ENCODE results near the gene NPAS1.

The NPAS1 gene

GRCh38 chr19:47021536-47022139, 2.0 kb downstream of the NPAS1 start:
- DNase-seq = no peak

GRCh38 chr19:47022140-47022536, 2.5 kb downstream of the NPAS1 start:
- DNase-seq = no peak

DNA sequence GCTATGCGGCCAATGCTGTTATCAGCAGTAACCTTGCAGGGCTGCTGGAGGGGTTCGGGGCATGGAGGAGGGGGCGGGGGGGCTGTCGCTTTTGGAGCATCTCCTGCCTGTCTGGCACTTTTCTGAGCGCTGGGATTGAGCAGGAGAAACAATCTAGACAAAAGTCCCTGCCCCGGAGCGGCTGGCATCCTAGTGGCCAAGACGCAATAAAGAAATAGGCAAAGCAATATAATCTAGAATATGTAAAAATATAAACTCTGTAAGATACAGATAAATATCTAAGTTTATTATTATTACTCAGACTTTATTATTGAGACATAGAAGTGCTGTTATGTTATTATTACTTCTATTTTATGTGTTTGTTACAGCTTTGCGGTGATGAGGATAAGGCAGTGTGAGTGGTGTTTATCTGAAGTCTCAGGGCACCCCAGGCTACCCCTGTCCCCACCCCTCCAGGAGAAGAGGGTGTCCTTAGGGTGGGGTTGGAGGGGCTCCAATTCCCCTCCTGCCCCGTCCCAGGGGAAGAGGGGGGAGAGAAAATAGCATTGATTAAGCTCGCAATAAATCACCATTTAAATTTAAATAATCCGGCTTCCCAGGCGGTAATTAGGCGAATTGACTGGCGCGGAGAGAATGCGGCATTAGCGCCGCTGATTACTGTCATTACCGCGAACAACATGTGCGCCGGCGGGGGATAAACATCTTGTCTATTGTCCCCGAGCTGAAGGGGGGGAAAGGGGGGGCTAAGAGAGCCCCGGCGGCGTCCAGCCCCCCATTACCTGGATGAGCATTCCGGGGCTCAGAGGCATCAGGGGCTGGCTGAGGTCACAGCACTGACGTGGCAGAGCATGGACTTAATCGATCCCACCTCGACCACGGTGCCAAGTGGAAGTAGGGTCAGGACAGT, 3.2 kb downstream of the NPAS1 start:
- DNase-seq = no peak

GRCh38 chr19:47023448-47023794, 3.8 kb downstream of the NPAS1 start:
- no peak for DNase-seq

GRCh38 chr19:47024502-47024901, 4.9 kb downstream of the NPAS1 start:
- no peak for DNase-seq

GRCh38 chr19:47026156-47026555, 6.5 kb downstream of the NPAS1 start:
- no peak for DNase-seq

DNA sequence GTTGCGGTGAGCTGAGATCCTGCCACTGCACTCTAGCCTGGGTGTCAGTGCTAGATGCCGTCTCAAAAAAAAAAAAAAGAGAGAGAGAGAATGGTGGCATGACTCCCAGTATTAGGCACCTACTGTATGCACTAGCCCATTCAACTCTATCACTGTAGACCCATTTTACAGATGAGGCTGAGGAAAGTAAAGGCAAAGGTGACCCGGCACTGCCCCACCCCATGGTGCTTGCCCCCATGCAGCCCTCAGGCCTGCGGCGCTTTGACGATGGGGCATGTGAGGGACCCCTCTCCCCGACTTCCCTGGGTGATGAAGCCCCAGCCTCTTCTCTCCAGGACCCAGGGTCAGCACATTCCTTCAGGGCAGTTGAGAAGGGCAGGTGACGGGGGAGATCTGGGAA, 7.3 kb downstream of the NPAS1 start:
- DNase-seq = no peak

DNA sequence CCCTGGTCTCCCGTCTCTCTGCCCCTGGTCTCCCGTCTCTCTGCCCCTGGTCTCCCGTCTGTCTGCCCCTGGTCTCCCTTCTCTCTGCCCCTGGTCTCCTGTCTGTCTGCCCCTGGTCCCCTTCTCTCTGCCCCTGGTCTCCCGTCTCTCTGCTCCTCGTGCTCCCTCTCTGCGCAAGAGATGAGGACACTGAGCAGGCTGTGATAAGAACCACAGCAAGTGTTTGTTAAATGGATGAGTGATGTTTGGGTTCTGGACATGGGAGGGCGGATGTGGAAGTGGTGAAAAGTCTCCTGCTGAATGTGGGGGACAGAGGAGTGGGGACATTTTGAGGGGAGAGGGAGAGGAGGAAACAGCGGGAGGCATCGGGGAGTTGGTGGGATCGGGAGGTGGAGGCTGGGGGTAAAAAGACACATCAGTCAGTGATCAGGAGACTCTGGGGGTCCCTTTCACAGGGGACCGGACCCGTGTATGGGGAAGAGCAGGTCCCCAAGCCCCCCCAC, 8.0 kb downstream of the NPAS1 start:
- DNase-seq = no peak

DNA sequence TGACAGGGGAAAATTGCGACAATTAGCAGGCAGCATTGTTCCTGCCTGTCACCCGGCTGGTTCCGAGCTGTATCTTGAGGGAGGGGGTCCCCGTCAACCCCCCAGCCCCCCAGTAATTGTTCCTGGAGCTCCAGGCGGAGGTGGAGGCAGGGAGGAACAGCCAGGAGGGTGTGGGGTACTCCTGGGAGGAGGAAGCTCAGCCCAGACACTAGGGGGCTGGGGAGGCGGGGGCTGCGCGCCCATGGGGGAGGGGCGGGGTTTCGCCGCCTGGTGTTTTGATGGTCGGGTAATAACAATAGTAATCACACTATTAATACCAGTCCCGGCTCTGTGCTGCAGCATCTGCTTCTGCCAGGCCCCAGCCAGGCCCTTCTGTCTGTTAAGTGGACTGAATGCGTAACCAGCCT, 8.6 kb downstream of the NPAS1 start:
- DNase-seq = no peak

- DNase-seq = no peak
Observed at GRCh38 chr19:47032171-47032811, 12.7 kb downstream of the NPAS1 start.

DNA sequence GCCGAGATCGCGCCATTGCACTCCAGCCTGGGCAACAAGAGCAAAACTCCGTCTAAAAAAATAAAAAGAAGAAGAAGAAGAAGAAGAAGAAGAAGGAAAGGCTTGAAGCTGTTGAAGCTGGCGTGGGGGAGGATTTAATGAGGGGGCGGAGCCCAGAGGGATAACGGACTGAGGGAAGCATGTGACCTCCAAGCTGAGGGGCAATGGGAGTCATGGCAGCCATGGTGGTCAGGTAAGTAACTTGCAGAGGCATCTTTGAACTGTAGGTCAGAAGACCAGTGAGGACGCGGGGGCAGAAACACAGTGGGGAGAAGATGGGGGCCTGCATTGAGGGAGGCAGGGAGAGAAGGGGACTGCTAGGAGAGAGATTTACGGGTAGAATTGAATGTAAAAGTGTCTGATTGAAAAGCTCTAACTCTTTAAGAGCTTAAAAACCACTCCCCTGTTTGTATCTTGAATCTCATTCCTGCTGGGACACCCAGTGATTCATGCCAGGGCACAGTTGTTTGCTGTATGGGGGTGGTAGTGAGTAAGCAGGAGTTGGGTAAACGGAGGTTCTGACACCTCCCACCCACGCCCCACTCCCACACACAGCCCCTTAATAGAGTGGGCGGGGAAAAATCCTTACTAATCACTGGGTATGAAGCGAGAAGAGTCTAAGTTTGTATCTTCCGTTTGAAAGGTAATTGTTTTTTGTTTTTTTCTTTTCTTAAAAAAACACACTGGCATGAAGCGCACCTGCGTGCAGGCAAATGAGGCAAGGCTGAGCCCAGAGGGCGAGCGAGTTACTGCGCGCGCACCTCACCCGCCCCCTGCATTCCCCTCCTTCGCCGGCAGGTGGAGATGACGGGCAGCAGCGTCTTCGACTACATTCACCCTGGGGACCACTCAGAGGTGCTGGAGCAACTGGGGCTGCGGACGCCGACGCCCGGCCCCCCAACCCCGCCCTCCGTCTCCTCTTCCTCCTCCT, 15.8 kb downstream of the NPAS1 start:
- DNase-seq = peak; percentile 90

DNA sequence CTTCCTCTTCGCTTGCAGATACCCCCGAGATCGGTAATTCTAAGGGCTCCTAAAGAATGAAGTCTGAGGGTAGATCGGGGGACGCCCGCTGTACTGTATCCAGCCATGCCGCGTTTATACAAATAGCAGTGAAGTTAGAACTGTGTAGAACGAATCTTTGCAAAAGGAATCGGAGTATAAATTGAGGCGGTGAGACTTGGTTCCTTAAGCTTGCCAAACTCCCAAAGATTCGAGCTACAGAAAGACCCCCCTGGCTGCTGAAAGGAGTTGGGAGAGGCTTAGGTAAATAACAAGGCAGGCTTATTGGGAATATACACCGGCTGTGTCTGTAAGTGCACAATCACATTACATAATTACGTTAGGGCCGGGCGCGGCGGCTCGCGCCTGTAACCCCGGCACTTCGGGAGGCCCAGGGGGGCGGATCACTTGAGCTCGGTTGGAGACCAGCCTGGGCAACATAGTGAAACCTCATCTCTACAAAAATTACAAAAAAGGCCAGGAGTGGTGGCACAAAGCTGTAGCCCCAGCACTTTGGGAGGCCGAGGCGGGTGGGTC, 16.5 kb downstream of the NPAS1 start:
- DNase-seq = no peak

DNA sequence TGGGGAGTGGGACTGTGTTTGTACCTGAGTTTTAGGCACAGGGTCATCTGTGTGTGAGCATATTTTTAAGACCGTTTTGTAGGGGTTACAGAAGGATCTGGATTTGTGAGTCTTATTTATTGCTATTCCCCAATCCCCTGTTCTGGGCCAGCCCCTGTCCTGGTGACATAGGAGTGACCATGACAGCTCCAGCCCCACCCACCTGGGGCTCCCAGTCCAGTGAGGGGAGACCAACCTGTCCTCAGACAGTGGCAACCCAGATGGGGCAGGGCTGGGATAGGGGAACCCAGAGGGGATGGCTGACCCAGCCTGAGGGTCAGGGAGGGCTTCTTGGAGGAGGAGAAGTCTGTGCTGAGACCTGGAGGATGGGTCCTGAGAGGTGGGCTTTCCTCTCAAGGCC, 18.1 kb downstream of the NPAS1 start:
- DNase-seq = no peak

- no peak for DNase-seq
Observed at GRCh38 chr19:47039239-47039874, 19.7 kb downstream of the NPAS1 start.

DNA sequence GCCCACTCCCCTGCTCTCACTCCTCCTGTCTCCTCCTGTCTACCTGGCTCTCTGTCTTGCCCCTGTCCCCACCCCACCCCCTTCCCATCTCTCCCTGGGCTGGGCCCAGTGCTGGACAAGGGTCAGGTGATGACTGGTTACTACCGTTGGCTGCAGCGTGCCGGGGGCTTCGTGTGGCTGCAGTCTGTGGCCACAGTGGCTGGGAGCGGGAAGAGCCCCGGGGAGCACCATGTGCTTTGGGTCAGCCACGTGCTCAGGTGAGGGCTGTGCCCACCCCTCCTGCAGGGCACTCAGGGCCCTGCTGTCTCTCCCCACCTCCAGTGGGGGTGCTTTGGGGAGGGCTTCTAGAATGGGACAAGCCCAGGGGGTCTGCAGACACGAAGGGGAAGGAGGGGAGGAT, 21.2 kb downstream of the NPAS1 start:
- DNase-seq = no peak

DNA sequence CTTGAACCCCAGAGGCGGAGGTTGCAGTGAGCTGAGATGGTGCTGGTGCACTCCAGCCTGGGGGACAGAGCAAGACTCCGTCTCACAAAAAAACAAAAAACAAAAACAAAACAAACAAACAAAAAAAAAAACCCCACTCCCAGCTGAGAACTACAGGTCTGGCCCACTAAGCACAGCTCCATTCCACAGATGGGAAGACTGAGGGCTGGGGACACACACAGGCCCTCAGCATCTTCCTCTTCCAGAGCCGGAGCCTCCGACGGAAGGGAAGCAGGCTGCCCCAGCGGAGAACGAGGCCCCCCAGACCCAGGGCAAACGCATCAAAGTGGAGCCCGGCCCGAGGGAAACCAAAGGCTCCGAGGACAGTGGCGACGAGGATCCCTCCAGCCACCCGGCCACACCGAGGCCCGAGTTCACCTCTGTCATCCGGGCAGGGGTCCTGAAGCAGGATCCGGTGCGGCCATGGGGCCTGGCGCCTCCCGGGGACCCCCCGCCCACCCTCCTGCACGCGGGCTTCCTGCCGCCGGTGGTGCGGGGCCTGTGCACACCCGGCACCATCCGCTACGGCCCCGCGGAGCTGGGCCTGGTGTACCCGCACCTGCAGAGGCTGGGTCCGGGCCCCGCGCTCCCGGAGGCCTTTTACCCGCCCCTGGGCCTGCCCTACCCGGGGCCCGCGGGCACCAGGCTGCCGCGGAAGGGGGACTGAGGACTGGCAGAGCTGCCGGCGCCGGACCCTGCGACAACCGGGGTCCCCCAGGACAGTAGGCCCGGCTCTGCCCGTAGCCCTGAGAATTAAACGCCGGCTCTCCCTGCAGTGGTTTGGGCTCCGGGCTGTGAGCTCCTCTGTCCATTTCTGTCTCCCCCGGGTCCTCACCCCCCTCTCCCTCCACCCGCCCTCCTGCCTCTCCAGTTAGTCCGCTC, 25.6 kb downstream of the NPAS1 start:
- DNase-seq = no peak

- DNase-seq = no peak
Observed at GRCh38 chr19:47045867-47046470, 26.3 kb downstream of the NPAS1 start.

DNA sequence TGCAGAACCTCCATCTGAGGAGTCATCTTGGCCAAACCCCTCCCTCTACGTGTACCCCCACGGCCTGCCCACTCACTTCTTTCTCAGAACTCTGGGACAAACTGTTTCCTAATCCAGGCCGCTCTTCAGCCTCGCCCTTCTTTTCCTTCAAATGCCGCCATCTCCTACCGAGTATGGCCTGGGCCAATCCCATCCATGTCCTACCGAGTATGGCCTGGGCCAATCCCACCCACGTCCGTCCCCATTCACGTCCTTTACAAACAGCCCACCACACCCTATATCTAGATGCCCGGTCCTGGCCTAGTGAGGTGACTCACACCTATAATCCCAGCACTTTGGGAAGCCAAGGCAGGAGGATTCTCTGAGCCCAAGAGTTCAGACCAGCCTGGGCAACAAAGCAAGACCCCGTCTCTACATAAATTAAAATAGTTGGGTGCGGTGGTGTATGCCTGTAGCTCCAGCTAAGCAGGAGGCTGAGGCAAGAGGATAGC, 27.7 kb downstream of the NPAS1 start:
- DNase-seq = no peak

GRCh38 chr19:47047763-47048405, 28.2 kb downstream of the NPAS1 start:
- peak; percentile 87 for DNase-seq

DNA sequence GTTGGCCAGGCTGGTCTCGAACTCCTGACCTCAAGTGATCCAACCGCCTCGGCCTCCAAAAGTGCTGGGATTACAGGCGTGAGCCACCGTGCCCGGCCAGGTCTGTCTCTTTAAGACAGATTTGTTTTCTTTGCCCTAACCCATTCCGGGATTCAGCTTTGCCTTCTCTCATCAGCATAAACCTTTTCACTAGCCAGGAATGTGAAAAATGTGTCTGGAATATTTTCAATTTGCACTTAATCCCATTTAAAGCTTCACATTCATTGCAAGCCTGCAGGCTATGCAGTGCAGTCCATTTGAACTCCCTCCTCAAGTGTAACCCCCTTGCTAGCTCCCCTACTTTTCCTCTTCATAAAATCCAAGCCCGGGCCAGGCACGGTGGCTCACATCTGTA, 29.7 kb downstream of the NPAS1 start:
- no peak for DNase-seq
